HCT116 (cell line): ENCODE data around the gene ST3GAL2. TPM values are rescaled to one million over a fixed set of nuclear protein-coding genes. Genes with fewer than 3 reads are reported as not detected.

ENCODE experiments used
- ATAC-seq: fragments of 200-7000 bp; cut with Tn5 transposase; 2 replicates; pipeline ENCODE4 v1.9.1; 2020; ENCODE audit warnings: mild to moderate bottlenecking, moderate library complexity
- BruUV-seq: library from RNA; stranded (reverse); fragments of 400-500 nt; replicated peaks from 2 replicates; lab custom pipeline; 2021; lab: Mats Ljungman, UMichigan
- CTCF ChIA-PET: fragments of 300-600 bp; sonication (Branson Sonifier 250); formaldehyde crosslinking; loops from one replicate; lab custom pipeline; 2021; ENCODE audit warnings: antibody characterized with exemption; lab: Charles Lee
- POLR2A ChIA-PET: fragments of 300-600, 350-600 bp; sonication (Branson Sonifier 250); formaldehyde crosslinking; loops from one replicate; lab custom pipeline; 2021; ENCODE audit warnings: antibody characterized with exemption; lab: Charles Lee
- RAD21 ChIA-PET, 2 experiments: fragments of 300-600 bp; sonication (Branson Sonifier 250); formaldehyde crosslinking; loops; one replicate each; lab custom pipeline; 2023; ENCODE audit warnings: low total read pairs in 2 of 2; ENCODE audit not compliant: uncharacterized antibody in 2 of 2, unreplicated experiment in 2 of 2, low non-redundant PET in 1 of 2; lab: Charles Lee
- DNase-seq: peaks from one replicate; pipeline ENCODE4 v3.0.0-alpha.2; 2010; ENCODE audit warnings: low read depth, low spot score
- H2AFZ ChIP-seq: fragments of 200-600 bp; shearing (Covaris generic), sonication (generic); 2 replicates; pipeline ENCODE4 v1.6.1; 2017; ENCODE audit warnings: low read depth, mixed run types, mixed read lengths, antibody characterized with exemption, low read length; ENCODE audit not compliant: poor library complexity, severe bottlenecking
- H3K27ac ChIP-seq: 2 replicates; pipeline ENCODE4 v1.5.1; 2012; ENCODE audit warnings: low read depth, low read length
- H3K27me3 ChIP-seq: fragments of 200-600 bp; sonication (generic); 2 replicates; pipeline ENCODE4 v1.6.1; 2016; ENCODE audit warnings: mixed run types, low read length, mixed read lengths; ENCODE audit not compliant: insufficient read depth
- H3K36me3 ChIP-seq, 2 experiments: fragments of 200-500 bp in 1 of 2; fragments of 200-600 bp in 1 of 2; sonication (Bioruptor generic) in 1 of 2; sonication (generic) in 1 of 2; 2 replicates each; pipeline versions ENCODE4 v1.5.1 to v1.6.1; 2014 to 2016; ENCODE audit warnings: low read length in 2 of 2, inconsistent platforms in 1 of 2, mixed read lengths in 1 of 2, mixed run types in 1 of 2; ENCODE audit not compliant: insufficient read depth in 2 of 2, control insufficient read depth in 1 of 2
- H3K4me1 ChIP-seq, 2 experiments: fragments of 200-600 bp in 1 of 2; sonication (generic) in 1 of 2; 2 replicates each; pipeline versions ENCODE4 v1.5.1 to v1.6.1; 2012 to 2017; ENCODE audit warnings: low read length in 2 of 2, inconsistent platforms in 1 of 2, mild to moderate bottlenecking in 1 of 2, mixed read lengths in 1 of 2, mixed run types in 1 of 2, moderate library complexity in 1 of 2; ENCODE audit not compliant: insufficient read depth in 2 of 2, control insufficient read depth in 1 of 2
- H3K4me2 ChIP-seq: fragments of 200-600 bp; sonication (generic); 2 replicates; pipeline ENCODE4 v1.6.1; 2017; ENCODE audit warnings: mixed run types, low read length, mixed read lengths
- H3K4me3 ChIP-seq, 2 experiments: fragments of 200-600 bp in 1 of 2; sonication (generic) in 1 of 2; replicated peaks in 1 of 2; 2 replicates each; pipeline ENCODE4 v1.5.1; 2011 to 2016; ENCODE audit warnings: low read length in 2 of 2, control low read depth in 1 of 2, low read depth in 1 of 2, mild to moderate bottlenecking in 1 of 2, mixed read lengths in 1 of 2, mixed run types in 1 of 2
- H3K79me2 ChIP-seq: fragments of 200-600 bp; sonication (generic); 2 replicates; pipeline ENCODE4 v1.6.1; 2017; ENCODE audit warnings: mild to moderate bottlenecking, mixed run types, low read length, moderate library complexity, mixed read lengths; ENCODE audit not compliant: insufficient read depth
- H3K9ac ChIP-seq: fragments of 200-600 bp; sonication (generic); 2 replicates; pipeline ENCODE4 v1.6.1; 2016; ENCODE audit warnings: low read length, mixed read lengths
- H3K9me2 ChIP-seq: fragments of 200-600 bp; sonication (generic), shearing (Covaris generic); 2 replicates; pipeline ENCODE4 v1.6.1; 2017; ENCODE audit warnings: mixed run types, mild to moderate bottlenecking, moderate library complexity; ENCODE audit not compliant: insufficient read depth
- H3K9me3 ChIP-seq, 2 experiments: fragments of 200-500 bp in 1 of 2; fragments of 200-600 bp in 1 of 2; sonication (Bioruptor generic) in 1 of 2; sonication (generic) in 1 of 2; 2 replicates each; pipeline ENCODE4 v1.6.1; 2014 to 2017; ENCODE audit warnings: low read length in 2 of 2, mixed read lengths in 2 of 2, inconsistent platforms in 1 of 2, low read depth in 1 of 2, mild to moderate bottlenecking in 1 of 2, mixed run types in 1 of 2, moderate library complexity in 1 of 2; ENCODE audit not compliant: control insufficient read depth in 1 of 2, insufficient read depth in 1 of 2
- H4K20me1 ChIP-seq: fragments of 200-600 bp; sonication (generic), shearing (Covaris generic); 2 replicates; pipeline ENCODE4 v1.6.1; 2017; ENCODE audit warnings: mixed run types, mild to moderate bottlenecking, moderate library complexity; ENCODE audit not compliant: insufficient read depth
- CBX3 ChIP-seq: IDR thresholded peaks from 2 replicates; pipeline ENCODE4 v1.6.1; 2012; ENCODE audit warnings: low read depth
- SIN3A ChIP-seq: IDR thresholded peaks from 2 replicates; pipeline ENCODE4 v1.6.1; 2012; ENCODE audit warnings: low read depth
- YY1 ChIP-seq: IDR thresholded peaks from 2 replicates; pipeline ENCODE4 v1.6.1; 2011; ENCODE audit warnings: low read length, low read depth, moderate library complexity, mild to moderate bottlenecking; ENCODE audit not compliant: insufficient replicate concordance; ENCODE audit errors: extremely low read depth
- intact Hi-C: fragments of 100-400 bp; cut with micrococcal nuclease; formaldehyde crosslinking; loops from 2 replicates; pipeline ENCODE4 v1.10.0; 2022
- total RNA-seq: library from RNA; stranded (reverse); gene quantifications from one replicate; pipeline ENCODE4 v1.2.1, GENCODE V29; 2021; ENCODE audit not compliant: unreplicated experiment
- TF ChIP-seq, protein P1 (sequence below): IDR thresholded peaks from 2 replicates; pipeline ENCODE4 v1.6.1; 2011; ENCODE audit warnings: mild to moderate bottlenecking, low read length, moderate library complexity; ENCODE audit not compliant: insufficient replicate concordance; ENCODE audit errors: extremely low read depth
- TF ChIP-seq, protein P2 (sequence below): IDR thresholded peaks from 2 replicates; pipeline ENCODE4 v1.6.1; 2012
- TF ChIP-seq, protein P3 (sequence below): IDR thresholded peaks from 2 replicates; pipeline ENCODE4 v1.6.1; 2012

ST3GAL2 gene
- total RNA-seq, 1 experiment from 2014 or later: 9.5 TPM

DNA sequence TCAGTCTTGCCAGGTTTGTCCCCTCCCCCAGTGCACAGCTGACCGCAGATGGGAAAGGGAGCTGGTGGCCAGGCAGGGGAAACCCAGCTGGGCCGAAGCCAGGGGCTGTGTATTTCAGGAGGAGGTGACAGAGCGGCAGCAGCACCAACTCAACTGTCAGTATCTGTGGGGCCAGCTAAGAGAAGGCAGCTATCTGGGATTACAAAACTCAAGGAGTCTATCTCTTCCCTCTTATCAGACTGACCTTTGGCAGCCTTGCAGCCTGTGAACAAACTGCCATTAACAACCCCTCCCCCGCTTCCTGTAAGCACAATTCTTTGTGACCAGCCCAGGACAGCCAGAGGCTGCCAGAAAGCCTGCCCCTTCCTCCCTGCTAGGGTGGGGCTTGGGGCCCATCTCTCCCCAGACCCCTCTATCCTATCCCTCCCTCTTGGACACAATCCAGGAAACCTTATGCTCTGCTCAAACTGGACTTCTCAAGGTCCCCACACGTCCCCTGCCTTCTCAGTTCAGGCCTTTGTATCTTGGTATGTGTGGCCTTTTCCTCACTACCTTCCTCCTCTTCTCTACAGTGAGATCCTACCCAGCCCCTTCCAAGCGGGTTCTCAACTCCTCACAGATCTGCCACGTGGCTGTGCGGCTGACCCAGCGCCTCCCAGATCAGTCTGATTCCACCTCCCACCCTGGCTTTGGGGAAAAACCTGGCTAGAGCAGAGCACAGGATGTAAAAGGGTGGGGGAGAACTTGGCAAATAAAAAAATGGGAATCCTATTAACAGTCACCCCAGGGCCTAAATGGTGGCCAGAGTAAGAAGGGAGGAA, 10.5 kb downstream of the ST3GAL2 start (continued):
- TF ChIP-seq, protein P1, sequence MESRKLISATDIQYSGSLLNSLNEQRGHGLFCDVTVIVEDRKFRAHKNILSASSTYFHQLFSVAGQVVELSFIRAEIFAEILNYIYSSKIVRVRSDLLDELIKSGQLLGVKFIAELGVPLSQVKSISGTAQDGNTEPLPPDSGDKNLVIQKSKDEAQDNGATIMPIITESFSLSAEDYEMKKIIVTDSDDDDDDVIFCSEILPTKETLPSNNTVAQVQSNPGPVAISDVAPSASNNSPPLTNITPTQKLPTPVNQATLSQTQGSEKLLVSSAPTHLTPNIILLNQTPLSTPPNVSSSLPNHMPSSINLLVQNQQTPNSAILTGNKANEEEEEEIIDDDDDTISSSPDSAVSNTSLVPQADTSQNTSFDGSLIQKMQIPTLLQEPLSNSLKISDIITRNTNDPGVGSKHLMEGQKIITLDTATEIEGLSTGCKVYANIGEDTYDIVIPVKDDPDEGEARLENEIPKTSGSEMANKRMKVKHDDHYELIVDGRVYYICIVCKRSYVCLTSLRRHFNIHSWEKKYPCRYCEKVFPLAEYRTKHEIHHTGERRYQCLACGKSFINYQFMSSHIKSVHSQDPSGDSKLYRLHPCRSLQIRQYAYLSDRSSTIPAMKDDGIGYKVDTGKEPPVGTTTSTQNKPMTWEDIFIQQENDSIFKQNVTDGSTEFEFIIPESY: no peak
- TF ChIP-seq CBX3 (peak; percentile 69), YY1 (no peak)
- TF ChIP-seq, protein P2, sequence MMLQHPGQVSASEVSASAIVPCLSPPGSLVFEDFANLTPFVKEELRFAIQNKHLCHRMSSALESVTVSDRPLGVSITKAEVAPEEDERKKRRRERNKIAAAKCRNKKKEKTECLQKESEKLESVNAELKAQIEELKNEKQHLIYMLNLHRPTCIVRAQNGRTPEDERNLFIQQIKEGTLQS: no peak

DNA sequence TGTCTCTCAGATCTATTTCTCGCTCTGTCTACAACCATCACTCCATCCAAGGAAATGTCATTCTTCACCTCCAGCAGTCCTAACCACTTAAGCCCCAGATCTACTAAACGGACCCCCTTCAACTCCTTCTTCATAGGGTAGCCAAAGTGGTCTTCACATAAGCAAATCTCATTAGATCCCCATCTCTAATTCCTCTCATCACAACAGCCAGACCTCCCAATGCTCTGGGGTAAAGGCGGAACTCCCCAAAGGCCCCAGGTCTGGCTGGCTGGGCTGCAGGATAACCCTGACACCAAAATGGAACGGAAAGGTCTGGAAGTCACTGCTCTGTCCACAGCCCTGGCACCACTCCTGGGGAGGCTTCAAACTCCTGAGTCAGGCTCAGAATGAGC, 11.1 kb downstream of the ST3GAL2 start:
- H3K27me3 ChIP-seq: no peaks in the 10 kb centered on the region
- ATAC-seq (no peak; the same call in 1 of the 2 replicates), DNase-seq (no peak)
- TF ChIP-seq SIN3A: no peak
- TF ChIP-seq, protein P1: no peak
- TF ChIP-seq, protein P3, sequence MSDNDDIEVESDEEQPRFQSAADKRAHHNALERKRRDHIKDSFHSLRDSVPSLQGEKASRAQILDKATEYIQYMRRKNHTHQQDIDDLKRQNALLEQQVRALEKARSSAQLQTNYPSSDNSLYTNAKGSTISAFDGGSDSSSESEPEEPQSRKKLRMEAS: peak; percentile 66; the same call in 1 of the 2 replicates
- H3K9me3 ChIP-seq: no peaks in the 10 kb centered on the region
- H4K20me1 ChIP-seq: no peaks in the 10 kb centered on the region
- peaks cover 6% of the 10 kb centered on the region for H3K79me2 ChIP-seq
- ChIA-PET POLR2A (interaction anchor here (0.7 to 1.1 kb wide), 5 partner anchors 12 to 46 kb away, joined by 3 to 9 read pairs (median 3); no protein-coding TSS in a partner anchor), RAD21 (interaction anchor here in 1 of 2 experiments (0.5 kb wide), 1 partner anchor 31 kb away, joined by 3 read pairs; no protein-coding TSS in a partner anchor), CTCF (interaction anchor here (0.7 kb wide), 1 partner anchor 26 kb away, joined by 3 read pairs; the partner anchor contains the start of gene FCSK)
- H3K4me1 ChIP-seq: peaks cover 36 to 59% of the 10 kb centered on the region in 2 experiments
- H3K4me3 ChIP-seq: peak overlapping the region; percentile 2 to 46
- H3K27ac ChIP-seq: peak overlapping the region; percentile 87
- H2AFZ ChIP-seq: no peak overlapping the region
- H3K9ac ChIP-seq: peak overlapping the region; percentile 63
- H3K4me2 ChIP-seq: peak overlapping the region; percentile 78
- TSS peak; percentile 61 for BruUV-seq
- no peaks in the 10 kb centered on the region for H3K36me3 ChIP-seq
- intact Hi-C loops: no loop called here
- H3K9me2 ChIP-seq: no peaks in the 10 kb centered on the region
